Stimulated activated naive CD4-positive, alpha-beta T cell treated with Interleukin-2 at 50 U/mL for 16 hours (primary cell): ENCODE data around the gene AMER2.

Experiments
- DNase-seq: peaks from one replicate; lab custom pipeline; 2025; lab: John Stamatoyannopoulos, UW

Gene AMER2

DNA sequence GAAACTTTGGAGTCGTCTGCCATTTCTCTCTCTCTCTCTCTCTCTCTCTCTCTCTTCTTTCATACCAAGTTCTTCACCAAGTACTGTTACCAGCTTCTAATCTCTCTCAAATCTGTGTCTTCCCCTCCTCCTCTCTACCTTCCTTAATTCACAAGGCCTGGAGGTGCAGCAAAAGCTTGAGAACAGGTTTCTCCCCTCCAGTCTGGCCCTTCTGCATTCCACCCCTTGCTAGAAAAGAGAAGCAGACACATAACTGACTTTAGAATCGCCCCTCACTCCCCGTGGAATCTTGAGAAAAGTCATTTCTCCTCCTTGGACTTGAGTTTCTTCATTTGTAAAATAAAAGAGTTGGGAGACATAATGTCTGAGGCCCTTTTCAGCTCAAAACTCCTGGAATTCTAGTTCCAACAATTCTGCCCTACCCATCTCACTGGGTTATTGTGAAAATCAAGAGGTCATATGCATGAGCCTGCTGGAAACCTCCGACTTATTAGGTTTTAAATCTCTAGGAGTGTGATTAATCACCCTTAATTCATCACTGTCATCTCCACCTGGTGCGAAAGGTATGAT, 20.4 kb downstream of the AMER2 start:
- DNase-seq: no peak

DNA sequence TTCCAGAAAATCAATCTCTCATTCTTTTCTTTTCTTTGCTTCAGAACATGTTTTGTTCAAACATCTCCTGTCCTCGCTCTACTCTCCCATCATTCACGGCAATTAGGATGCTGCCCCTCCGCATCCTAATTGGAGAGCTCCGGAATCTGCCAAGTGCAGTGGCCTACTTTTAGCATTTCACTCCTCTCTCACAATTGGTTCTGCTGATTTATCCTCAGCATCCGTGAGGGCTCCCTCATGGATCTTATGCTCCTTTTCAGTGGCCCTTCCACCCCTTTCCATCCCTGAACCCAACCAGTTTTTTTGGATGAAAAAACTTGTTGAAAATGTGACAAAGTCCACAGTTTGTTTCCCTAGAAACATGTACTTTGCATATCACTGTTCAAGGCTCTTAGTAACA, 22.4 kb downstream of the AMER2 start:
- DNase-seq: no peak

DNA sequence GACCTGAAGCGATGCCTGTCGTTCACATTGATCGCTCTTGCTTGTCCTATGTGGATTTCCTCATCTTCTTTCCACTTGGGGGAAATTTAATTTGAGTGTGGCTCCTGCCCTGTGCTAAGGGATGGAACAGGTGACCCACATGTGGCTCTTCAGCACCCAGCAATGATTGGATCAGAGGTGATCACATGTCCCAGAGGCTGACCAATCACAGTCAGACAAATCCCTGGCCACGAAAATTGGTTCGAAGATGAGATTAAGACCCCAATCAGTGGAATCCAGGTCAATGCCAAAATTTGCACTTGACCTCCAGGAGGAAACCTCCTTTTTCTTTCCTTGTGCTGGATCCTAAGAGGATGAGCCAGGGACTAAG, 23.7 kb downstream of the AMER2 start:
- no peak for DNase-seq

DNA sequence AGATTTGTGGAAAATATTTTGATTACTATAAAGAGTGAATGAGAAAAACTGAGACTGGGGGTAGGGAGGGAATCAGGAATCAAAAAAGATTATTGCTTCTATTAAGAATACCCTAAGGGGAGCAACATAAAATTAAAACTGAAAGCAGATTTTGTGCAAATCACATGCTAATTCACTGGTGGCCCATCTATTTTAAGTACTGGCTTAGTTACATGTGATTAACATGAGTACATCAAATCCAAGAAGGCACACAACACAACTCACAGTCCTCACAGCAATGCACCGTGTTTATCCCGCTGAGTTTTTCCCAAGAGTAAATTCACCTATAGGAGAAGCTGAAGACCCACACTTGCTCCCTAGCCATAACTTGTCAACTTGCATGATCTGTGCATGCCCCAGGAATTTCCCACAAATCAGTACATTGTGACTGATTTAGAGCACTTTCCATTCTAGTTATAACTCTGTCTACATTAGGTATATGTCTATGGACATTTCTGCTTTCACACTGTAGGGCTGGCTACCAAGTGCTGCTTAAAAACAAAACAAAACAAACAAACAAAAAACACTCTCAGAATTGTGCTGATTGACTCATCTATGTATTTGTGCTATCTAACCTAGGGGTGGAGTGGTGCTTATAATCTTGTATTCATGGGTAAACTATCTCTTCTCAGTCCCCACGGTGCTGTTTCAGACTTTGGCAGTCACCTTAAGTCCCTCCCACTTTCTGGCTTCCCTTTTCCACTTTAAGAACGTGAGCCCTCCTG, 24.3 kb downstream of the AMER2 start:
- no peak for DNase-seq

DNA sequence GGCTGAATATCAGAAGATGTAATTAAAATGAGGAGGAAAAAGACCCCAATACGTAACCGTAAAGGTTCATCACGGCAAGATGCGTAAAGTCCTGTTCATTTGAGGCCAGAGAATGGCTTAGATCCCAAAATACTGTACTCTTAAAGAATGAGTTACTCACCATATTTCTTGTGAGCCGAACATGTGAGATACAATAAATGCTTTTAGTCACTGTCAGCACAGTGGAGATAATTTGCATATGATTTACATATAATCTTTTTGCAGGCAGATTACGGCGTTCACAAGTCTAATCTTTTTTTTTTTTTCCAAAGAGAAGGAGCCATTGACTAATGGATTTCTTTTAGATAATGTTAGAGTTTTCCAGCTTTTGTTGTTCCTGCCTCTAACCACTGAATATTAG, 28.4 kb downstream of the AMER2 start:
- no peak for DNase-seq

DNA sequence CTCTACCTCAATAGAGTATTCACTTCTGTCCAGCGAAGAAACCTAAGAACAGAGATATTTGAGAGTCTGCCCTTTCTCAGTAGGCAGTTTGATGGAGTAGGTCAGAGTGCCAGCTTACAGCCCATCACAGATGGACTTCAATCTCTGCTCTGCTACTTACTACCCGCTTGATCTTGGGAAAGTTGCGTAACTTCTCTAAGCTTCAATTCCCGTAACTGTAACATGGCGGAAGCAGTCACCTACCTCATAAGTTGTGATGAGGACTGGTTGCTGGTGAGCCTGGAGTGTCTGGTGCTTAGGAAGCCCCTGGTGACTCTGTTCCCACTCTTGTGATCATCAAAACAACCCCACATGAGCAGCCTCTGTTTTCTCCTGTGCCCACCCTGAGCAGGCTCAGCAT, 31.0 kb downstream of the AMER2 start:
- DNase-seq: no peak

DNA sequence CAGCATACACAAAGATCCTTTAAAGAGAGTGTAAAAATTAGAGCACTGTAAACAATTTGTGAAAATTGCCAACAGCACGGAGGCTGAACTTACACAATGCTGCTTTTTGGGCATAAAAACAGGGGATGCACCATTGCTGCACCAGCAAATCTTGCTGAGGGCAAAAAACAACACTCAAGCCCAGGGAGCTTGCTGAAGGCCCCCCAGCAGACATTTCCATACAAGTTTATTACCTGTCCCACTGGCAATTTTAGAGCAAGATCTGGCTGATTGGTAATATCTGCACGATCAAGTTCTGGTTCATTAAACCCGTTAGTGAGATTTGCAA, 34.3 kb downstream of the AMER2 start:
- no peak for DNase-seq

DNA sequence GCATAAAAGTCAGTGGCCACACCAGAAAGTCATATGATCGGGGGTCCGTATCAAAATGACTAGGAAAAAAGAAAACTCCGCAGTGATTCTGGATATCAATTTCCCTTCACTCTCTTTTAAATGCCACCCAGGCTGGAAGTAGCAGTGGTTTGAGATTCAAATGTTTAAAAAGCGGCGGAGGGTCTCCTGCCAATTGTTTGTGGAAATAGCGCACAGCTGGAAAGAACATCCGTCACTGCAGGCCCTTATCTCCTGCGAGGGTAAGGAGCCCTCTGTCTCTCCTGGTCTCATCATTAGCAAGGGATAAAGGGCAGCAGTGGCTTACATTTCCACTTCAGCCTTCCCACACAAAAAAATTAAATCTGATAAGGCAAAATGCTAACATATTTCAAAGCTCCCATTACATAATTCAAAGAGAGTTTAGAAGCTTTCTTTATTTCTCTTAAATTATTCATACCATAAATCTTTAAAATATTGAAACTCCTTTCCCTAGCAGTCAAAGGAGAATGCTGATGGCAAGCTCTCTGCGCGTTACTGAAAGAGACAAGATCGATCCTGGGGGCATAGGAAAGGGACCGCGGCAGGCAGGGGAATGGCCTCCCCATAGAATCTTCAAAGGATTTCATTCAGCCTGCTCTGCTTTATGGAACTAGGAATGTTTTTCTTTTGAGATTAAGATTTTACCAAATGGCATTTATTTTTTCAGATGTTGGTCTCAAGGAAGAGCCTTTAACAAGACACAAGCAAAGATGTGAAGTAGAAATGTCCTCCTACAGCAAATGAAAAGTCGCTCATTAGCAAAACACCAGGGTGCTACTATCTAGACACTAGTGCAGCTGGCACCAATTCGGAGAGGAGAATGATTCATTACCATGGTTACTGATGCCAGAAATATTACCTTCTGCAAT, 35.0 kb downstream of the AMER2 start:
- DNase-seq: no peak

DNA sequence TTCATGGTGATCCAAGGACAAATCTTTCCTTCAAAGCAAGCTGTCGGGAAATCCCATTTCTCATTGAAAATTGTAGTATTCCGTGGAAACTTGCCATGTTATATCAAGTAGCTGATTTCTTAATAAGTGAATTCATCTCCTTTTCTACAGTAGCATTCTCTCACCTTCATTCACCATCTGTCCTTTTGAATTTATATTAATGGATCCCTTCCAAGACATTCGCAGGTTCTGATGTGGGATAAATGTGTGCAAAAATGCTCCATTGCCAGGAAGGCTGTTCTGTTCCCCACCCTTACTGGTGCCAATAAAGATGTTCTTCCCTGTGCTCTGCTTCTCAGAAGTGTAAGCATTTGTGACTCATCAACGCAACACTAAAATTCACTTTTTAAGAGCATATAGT, 36.2 kb downstream of the AMER2 start:
- DNase-seq: no peak

DNA sequence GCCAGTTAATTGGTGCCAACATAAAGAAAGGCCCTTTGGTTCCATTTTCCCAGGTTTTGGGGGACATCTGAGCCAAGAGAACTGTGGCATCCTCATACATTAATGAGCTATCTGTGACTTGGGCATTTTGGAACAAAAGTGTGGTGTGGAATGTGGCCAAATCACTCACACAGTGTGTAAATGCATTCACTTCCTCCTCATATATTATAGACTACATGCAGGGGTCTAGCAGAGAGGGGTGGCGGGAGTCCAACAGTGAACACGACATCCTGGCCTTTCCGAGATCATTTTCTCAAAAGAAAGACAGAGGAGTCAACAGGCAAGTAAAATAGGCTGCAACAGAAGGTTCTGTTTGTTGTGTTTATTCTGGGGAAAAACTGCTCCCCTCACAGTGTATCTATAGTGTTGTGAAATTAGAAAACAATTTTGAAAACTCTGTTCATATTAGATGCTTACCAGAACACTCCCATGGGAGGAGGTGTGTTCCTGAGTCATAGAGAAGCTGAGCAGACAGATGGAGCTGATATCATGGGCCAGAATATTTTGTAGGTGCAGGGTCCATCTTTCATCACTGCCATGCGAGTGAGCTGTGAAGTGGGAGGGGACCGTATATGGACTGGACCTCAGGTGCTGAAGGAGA, 39.2 kb downstream of the AMER2 start:
- no peak for DNase-seq

DNA sequence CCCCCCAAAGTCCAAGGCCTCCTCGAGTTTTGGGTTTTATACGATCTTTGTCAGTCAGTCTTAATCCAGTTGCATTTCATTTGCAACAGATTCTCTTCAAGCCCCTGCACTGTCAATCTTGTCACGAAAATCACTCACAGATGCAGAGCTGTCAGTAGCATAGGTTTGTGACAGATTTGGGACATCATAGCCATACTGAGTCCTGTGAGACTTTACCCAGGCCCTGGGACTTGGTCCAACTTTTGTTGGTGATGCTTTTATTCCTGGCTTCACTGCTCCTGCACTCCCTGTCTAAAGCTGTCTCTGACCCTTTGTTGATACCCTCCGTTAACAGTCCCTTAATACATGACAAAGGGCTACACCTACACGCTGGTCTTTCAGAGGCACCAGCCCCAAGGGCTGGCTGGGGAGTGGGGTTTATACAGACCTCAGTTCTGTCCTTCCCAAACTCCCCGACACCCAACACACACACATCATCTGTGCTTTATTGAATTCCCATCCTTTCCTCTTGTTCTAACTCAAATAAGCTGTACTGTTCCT, 40.1 kb downstream of the AMER2 start:
- DNase-seq: no peak

DNA sequence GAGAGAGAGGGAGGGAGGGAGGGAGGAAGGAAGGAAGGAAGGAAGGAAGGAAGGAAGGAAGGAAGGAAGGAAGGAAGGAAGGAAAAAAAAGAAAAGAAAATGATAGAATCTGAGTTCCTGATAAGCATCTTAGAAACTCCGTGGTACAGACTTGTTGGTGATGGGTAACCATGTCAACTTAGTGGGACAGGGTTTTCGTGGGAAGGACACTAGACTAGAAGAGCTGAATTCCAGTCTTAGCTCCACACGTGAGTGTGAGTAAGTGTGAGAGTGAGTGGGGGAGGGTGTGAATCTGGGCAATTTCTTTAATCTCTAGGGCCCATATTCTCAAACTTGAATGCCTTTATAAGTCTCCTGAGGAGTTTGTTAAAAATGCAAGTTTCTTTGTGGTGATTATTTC, 41.1 kb downstream of the AMER2 start:
- DNase-seq: no peak

DNA sequence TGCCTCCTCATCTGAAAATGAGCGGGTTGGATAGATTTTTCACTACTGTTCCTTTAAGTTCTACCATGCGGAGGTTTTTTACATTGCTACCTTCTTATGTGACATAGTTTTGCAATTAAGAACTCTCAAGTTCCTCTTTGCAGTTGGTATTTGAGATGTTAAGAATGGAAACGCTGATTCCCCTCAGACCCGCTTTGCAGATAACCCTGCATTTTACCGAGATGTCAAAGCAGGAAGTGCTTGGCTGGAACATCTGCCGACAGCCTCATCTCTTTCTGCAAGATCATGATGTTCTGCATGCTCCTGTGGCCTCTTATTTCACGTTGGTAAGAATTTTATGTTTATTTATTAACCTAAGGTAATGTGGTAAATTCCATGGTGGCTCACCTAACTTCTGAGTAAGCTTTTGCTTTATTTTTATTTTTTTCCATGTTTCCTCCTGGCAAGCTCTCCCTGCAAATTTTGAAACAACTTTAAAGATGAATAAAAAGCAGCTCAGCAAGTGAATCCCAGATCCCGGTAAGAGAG, 53.6 kb downstream of the AMER2 start:
- no peak for DNase-seq

DNA sequence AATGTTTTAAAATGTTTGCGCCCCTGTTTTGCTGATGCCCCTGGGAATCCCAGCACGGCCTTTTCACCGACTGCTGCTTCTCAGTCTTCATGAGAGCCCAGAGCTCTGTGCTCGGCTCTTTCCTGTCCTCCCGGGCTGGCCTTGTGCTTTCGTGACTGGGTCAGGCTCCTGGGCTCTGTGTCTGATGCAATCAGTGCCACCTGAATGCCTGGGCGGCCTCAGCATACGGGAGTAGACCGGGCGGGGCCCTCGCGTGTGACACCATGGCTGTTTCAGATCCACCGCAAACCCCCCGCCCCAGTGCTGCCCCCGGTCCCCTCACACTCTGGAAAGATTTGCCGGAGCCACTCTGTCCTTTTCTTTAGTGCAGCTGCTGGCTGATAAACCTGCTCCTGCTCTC, 54.8 kb downstream of the AMER2 start:
- DNase-seq: no peak

DNA sequence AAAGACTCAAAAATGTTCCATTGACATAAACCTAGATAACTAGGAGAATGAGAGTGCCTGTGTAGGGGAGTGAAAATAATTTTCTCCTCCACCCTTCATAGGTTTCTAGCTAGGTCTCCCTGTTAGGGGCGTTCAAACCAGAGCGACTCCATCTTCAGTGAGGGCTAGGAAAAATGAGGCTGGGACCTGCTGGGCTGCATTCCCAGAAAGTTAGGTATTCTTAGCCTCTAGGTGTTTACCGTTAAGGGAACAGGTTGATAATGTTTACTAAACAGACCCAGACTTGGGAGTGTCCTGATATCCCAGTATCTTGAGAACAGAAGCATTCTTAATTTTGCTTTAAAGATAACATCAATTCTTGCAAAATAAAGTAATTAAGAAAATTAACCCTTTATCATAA, 56.0 kb downstream of the AMER2 start:
- no peak for DNase-seq

DNA sequence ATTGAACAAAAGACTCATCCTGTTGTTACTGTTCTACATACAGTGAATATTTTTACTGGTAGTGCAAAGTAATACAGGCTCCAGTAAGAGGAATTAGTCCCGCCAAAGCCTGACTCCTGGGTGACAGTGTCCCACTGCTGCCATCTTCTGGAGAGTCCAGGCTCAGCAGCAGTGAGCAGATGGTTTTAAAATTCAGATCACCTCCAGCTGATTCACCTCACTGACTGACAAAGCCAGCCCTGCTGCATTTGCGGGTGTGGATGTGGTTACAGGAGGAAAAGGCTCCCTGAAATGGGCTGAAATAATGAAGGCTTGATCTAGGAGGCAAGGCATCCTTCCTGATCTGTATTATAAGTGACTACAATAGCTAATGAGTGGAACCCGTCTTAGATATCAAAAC, 57.9 kb downstream of the AMER2 start:
- peak; percentile 18 for DNase-seq

DNA sequence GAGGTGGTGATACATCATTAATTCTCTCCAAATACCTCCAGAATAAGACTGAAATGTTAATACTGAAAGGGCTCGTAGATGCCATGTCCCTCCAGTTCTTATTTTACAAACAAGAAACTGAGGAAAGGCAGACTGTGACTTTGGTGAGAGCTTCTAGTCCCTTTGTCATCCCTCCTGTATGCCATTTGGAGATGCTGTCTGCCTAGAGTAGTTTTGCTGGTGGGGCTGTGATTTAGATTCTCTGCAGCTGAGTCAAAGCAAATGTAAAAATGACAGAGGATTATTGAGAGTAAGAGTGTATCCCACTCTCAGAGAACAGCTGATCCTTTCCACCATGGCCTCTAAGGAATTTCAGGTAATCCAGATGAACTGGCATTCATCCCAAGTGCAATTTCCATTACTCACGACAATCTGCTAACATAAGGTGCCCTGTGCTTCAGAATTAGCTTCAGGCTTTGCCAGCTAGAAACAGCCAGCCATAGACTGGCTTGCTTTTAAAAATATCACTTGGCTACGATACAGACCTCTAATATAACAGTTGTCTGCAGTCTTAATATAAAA, 59.3 kb downstream of the AMER2 start:
- DNase-seq: no peak
